ENCODE data around the gene GNAT1. TPM values are rescaled to one million over a fixed set of nuclear protein-coding genes. Genes with fewer than 3 reads are reported as not detected.

GNAT1 gene
- total RNA-seq, 2 donors from 2014 or later: not detected

- no peak for DNase-seq (ENCODE audit: low spot score)
- TF ChIP-seq POLR2AphosphoS5 (IDR thresholded peaks at IDR 0.05) (no peak), POLR2A (IDR thresholded peaks at IDR 0.05) (no peak), CTCF (IDR thresholded peaks at IDR 0.05) (no peak)
- Histone ChIP-seq H3K27me3 (replicated peaks; ENCODE audit: insufficient read depth) (no peaks in the 10 kb centered on the region), H3K27ac (peak overlapping the region; percentile 62 to 63), H3K36me3 (no peaks in the 10 kb centered on the region), H3K4me3 (peak overlapping the region in 1 of 2 donors; percentile 10), H3K9me3 (no peaks in the 10 kb centered on the region), H3K4me1 (replicated peaks) (peaks cover 4% of the 10 kb centered on the region)
- intact Hi-C loops (cut with DNase I): no loop called here
- 41% methylated on average over 16 of the region's 16 CpGs for WGBS
Observed at GRCh38 chr3:50245251-50245745, 53.9 kb downstream of the GNAT1 start.

- TF ChIP-seq POLR2A (IDR thresholded peaks at IDR 0.05): no peak
- peak; percentile 87 for TF ChIP-seq POLR2AphosphoS5 (IDR thresholded peaks at IDR 0.05)
- peak; percentile 98 to 99 (median 99) for TF ChIP-seq CTCF (IDR thresholded peaks at IDR 0.05)
- intact Hi-C loops (cut with DNase I): loop anchor here (1.0 kb wide), 1 partner anchor 19 kb away; no protein-coding TSS in a partner anchor
- DNase-seq (ENCODE audit: low spot score): peak; percentile 84
- Histone ChIP-seq H3K27ac (peak overlapping the region; percentile 62 to 63), H3K4me1 (replicated peaks) (peaks cover 4% of the 10 kb centered on the region), H3K27me3 (replicated peaks; ENCODE audit: insufficient read depth) (no peaks in the 10 kb centered on the region), H3K36me3 (no peaks in the 10 kb centered on the region), H3K4me3 (peak overlapping the region; percentile 10 to 32), H3K9me3 (no peaks in the 10 kb centered on the region)
- WGBS: 1% methylated on average over 20 of the region's 25 CpGs
Observed at GRCh38 chr3:50245831-50246516, 54.6 kb downstream of the GNAT1 start.

GRCh38 chr3:50246517-50246954 lies 55.1 kb downstream of the GNAT1 start:
- WGBS: 22% methylated on average over 8 of the region's 10 CpGs
- Histone ChIP-seq H3K4me1 (replicated peaks) (peaks cover 4% of the 10 kb centered on the region), H3K4me3 (no peak overlapping the region), H3K9me3 (no peaks in the 10 kb centered on the region), H3K27ac (peak overlapping the region; percentile 62 to 63), H3K36me3 (no peaks in the 10 kb centered on the region), H3K27me3 (replicated peaks; ENCODE audit: insufficient read depth) (no peaks in the 10 kb centered on the region)
- DNase-seq (ENCODE audit: low spot score): no peak
- intact Hi-C loops (cut with DNase I): loop anchor here (1.0 kb wide), 1 partner anchor 19 kb away; no protein-coding TSS in a partner anchor
- no peak for TF ChIP-seq POLR2AphosphoS5 (IDR thresholded peaks at IDR 0.05)
- no peak for TF ChIP-seq CTCF (IDR thresholded peaks at IDR 0.05)
- TF ChIP-seq POLR2A (IDR thresholded peaks at IDR 0.05): no peak

MicroRNA genes within 50 kb of the gene (microRNA counts, 767-probe panel; counts per million panel counts)
- microRNA hsa-miR-566: 0 to 431 counts per million in 2 donors

Small RNA genes lying within 50 kb of the gene (microRNA-seq; reads per million reads assigned to microRNA genes)
- gene MIR566 (not detected), gene MIR5787 (not detected)

Small RNA genes lying within 50 kb of the gene (small RNA-seq; reads per million reads assigned to genes)
- gene MIR566: 0 reads per million in 2 donors
- 0 reads per million in 2 donors for gene MIR5787

Other genes starting within 250 kb of the GNAT1 start
- gene RBM5, start 102.7 kb upstream of the GNAT1 start, total RNA-seq: 100 to 1,000 TPM; 135 to 260 TPM
- 10 to 100 TPM; 43.3 to 71.8 TPM for gene SEMA3F, start 36.3 kb upstream of the GNAT1 start, total RNA-seq
- gene SLC38A3, start 13.7 kb downstream of the GNAT1 start, total RNA-seq: 1 to 10 TPM in 1 of 2 donors, under 1 TPM in 1; 0.41 to 4.0 TPM
- gene GNAI2, start 44.6 kb downstream of the GNAT1 start, total RNA-seq: 100 to 1,000 TPM; 118 to 301 TPM
- 10 to 100 TPM in 1 of 2 donors, 1 to 10 TPM in 1; 8.7 to 32.0 TPM for gene SEMA3B, start 77.5 kb downstream of the GNAT1 start, total RNA-seq
- not detected for gene LSMEM2, start 87.5 kb downstream of the GNAT1 start, total RNA-seq
- gene IFRD2, start 100.8 kb downstream of the GNAT1 start, total RNA-seq: 10 to 100 TPM; 93.0 to 99.9 TPM
- 10 to 100 TPM in 1 of 2 donors, 1 to 10 TPM in 1; 4.1 to 10.7 TPM for gene HYAL3, start 107.8 kb downstream of the GNAT1 start, total RNA-seq
- gene NAA80, start 107.8 kb downstream of the GNAT1 start, total RNA-seq: 10 to 100 TPM; 15.8 to 28.0 TPM
- 1 to 10 TPM; 2.0 TPM for gene HYAL1, start 112.0 kb downstream of the GNAT1 start, total RNA-seq
- 100 to 1,000 TPM in 1 of 2 donors, 10 to 100 TPM in 1; 76.1 to 131 TPM for gene HYAL2, start 131.1 kb downstream of the GNAT1 start, total RNA-seq
- gene TUSC2, start 136.6 kb downstream of the GNAT1 start, total RNA-seq: 100 to 1,000 TPM in 1 of 2 donors, 10 to 100 TPM in 1; 31.9 to 121 TPM
- gene RASSF1, start 149.2 kb downstream of the GNAT1 start, total RNA-seq: 10 to 100 TPM; 23.8 to 36.6 TPM
- gene ZMYND10, start 154.1 kb downstream of the GNAT1 start, total RNA-seq: 10 to 100 TPM in 1 of 2 donors, 1 to 10 TPM in 1; 1.6 to 41.9 TPM
- 10 to 100 TPM; 22.8 to 32.1 TPM for gene NPRL2, start 159.2 kb downstream of the GNAT1 start, total RNA-seq
- gene CYB561D2, start 159.3 kb downstream of the GNAT1 start, total RNA-seq: 10 to 100 TPM; 33.2 to 39.9 TPM
- 10 to 100 TPM; 73.0 to 76.7 TPM for gene TMEM115, start 167.9 kb downstream of the GNAT1 start, total RNA-seq